ENCODE results near the gene EFCAB6. TPM values are rescaled to one million over a fixed set of nuclear protein-coding genes. Genes with fewer than 3 reads are reported as not detected.

EFCAB6 gene
- total RNA-seq, 1 experiment from 2014 or later, result not detected

GRCh38 chr22:43622886-43623285 lies 189.2 kb downstream of the EFCAB6 start:
- Mint-ChIP-seq H3K27ac (ENCODE audit: unreplicated experiment) (no peak overlapping the region), H3K9me3 (ENCODE audit: unreplicated experiment) (peaks cover 13% of the 10 kb centered on the region), H3K4me1 (ENCODE audit: low read depth, unreplicated experiment) (no peaks in the 10 kb centered on the region), H3K4me3 (ENCODE audit: unreplicated experiment) (no peak overlapping the region), H3K36me3 (ENCODE audit: insufficient read depth, unreplicated experiment) (no peaks in the 10 kb centered on the region), H3K27me3 (ENCODE audit: insufficient read depth, unreplicated experiment) (peaks cover 7% of the 10 kb centered on the region)
- H3K9me3 ChIP-seq, result no peaks in the 10 kb centered on the region
- no TSS peak for BruUV-seq (replicated peaks)
- no peak overlapping the region for H3K4me3 ChIP-seq (ENCODE audit: low read depth, low read length)
- POLR2A ChIA-PET, result no interaction called here
- no peak for TF ChIP-seq CTCF (IDR thresholded peaks at IDR 0.05; ENCODE audit: insufficient read depth in 1 of 2, low read depth in 1 of 2, low read length in 1 of 2, severe bottlenecking in 1 of 2, unreplicated experiment in 1 of 2)
- H3K36me3 ChIP-seq (ENCODE audit: control insufficient read depth, insufficient read depth, low read length), result no peaks in the 10 kb centered on the region
- DNase-seq, result no peak
- intact Hi-C loops (cut with micrococcal nuclease; ENCODE audit: unreplicated experiment), result no loop called here
- CTCF ChIA-PET, result no interaction called here
- H3K27me3 ChIP-seq (replicated peaks; ENCODE audit: control insufficient read depth, insufficient read depth, low read length), result no peaks in the 10 kb centered on the region
- H3K4me1 ChIP-seq, result no peaks in the 10 kb centered on the region

GRCh38 chr22:43620197-43620596 lies 191.9 kb downstream of the EFCAB6 start:
- no peak for DNase-seq
- H3K4me1 ChIP-seq, result no peaks in the 10 kb centered on the region
- no peaks in the 10 kb centered on the region for H3K9me3 ChIP-seq
- Mint-ChIP-seq H3K27ac (ENCODE audit: unreplicated experiment) (no peak overlapping the region), H3K4me3 (ENCODE audit: unreplicated experiment) (no peak overlapping the region), H3K27me3 (ENCODE audit: insufficient read depth, unreplicated experiment) (peaks cover 10% of the 10 kb centered on the region), H3K36me3 (ENCODE audit: insufficient read depth, unreplicated experiment) (no peaks in the 10 kb centered on the region), H3K4me1 (ENCODE audit: low read depth, unreplicated experiment) (no peaks in the 10 kb centered on the region), H3K9me3 (ENCODE audit: unreplicated experiment) (peaks cover 13% of the 10 kb centered on the region)
- CTCF ChIA-PET, result no interaction called here
- no peaks in the 10 kb centered on the region; the same call in 1 of the 2 replicates for H3K27me3 ChIP-seq (replicated peaks; ENCODE audit: control insufficient read depth, insufficient read depth, low read length)
- no peak overlapping the region for H3K4me3 ChIP-seq (ENCODE audit: low read depth, low read length)
- BruUV-seq (replicated peaks), result no TSS peak
- POLR2A ChIA-PET, result no interaction called here
- no peaks in the 10 kb centered on the region for H3K36me3 ChIP-seq (ENCODE audit: control insufficient read depth, insufficient read depth, low read length)
- TF ChIP-seq CTCF (IDR thresholded peaks at IDR 0.05; ENCODE audit: insufficient read depth in 1 of 2, low read depth in 1 of 2, low read length in 1 of 2, severe bottlenecking in 1 of 2, unreplicated experiment in 1 of 2), result no peak
- intact Hi-C loops (cut with micrococcal nuclease; ENCODE audit: unreplicated experiment), result no loop called here

GRCh38 chr22:43618517-43618916 lies 193.6 kb downstream of the EFCAB6 start:
- Mint-ChIP-seq H3K36me3 (ENCODE audit: insufficient read depth, unreplicated experiment) (no peaks in the 10 kb centered on the region), H3K4me3 (ENCODE audit: unreplicated experiment) (no peak overlapping the region), H3K27me3 (ENCODE audit: insufficient read depth, unreplicated experiment) (peaks cover 12% of the 10 kb centered on the region), H3K27ac (ENCODE audit: unreplicated experiment) (no peak overlapping the region), H3K9me3 (ENCODE audit: unreplicated experiment) (peaks cover 13% of the 10 kb centered on the region), H3K4me1 (ENCODE audit: low read depth, unreplicated experiment) (no peaks in the 10 kb centered on the region)
- H3K4me3 ChIP-seq (ENCODE audit: low read depth, low read length), result no peak overlapping the region
- ChIA-PET CTCF (no interaction called here), POLR2A (no interaction called here)
- no peak for DNase-seq
- H3K36me3 ChIP-seq (ENCODE audit: control insufficient read depth, insufficient read depth, low read length), result no peaks in the 10 kb centered on the region
- H3K4me1 ChIP-seq, result no peaks in the 10 kb centered on the region
- intact Hi-C loops (cut with micrococcal nuclease; ENCODE audit: unreplicated experiment), result no loop called here
- TF ChIP-seq CTCF (IDR thresholded peaks at IDR 0.05; ENCODE audit: insufficient read depth in 1 of 2, low read depth in 1 of 2, low read length in 1 of 2, severe bottlenecking in 1 of 2, unreplicated experiment in 1 of 2), result no peak
- BruUV-seq (replicated peaks), result no TSS peak
- no peaks in the 10 kb centered on the region; the same call in none of the 2 replicates for H3K27me3 ChIP-seq (replicated peaks; ENCODE audit: control insufficient read depth, insufficient read depth, low read length)
- H3K9me3 ChIP-seq, result no peaks in the 10 kb centered on the region

All from Caco-2 (cell line).